Mesendoderm (in vitro differentiated cells): ENCODE data around the gene TMEM14C. TPM values are rescaled to one million over a fixed set of nuclear protein-coding genes. Genes with fewer than 3 reads are reported as not detected.

Experiments
- DNase-seq: peaks from one replicate; pipeline ENCODE4 v3.0.0; 2013
- H2AK5ac ChIP-seq: 2 replicates; pipeline ENCODE4 v1.6.1; 2013; ENCODE audit warnings: low read length, inconsistent platforms
- H2BK120ac ChIP-seq: 2 replicates; pipeline ENCODE4 v1.6.1; 2013; ENCODE audit warnings: low read depth, mild to moderate bottlenecking, low read length, moderate library complexity, mixed read lengths
- H2BK15ac ChIP-seq: replicated peaks from 2 replicates; pipeline ENCODE4 v1.6.1; 2013; ENCODE audit warnings: low read depth, mild to moderate bottlenecking, moderate library complexity
- H2BK5ac ChIP-seq: 2 replicates; pipeline ENCODE4 v1.6.1; 2013; ENCODE audit warnings: low read length, inconsistent platforms
- H3K18ac ChIP-seq: 2 replicates; pipeline ENCODE4 v1.6.1; 2013; ENCODE audit warnings: mild to moderate bottlenecking, low read length, mixed read lengths
- H3K23ac ChIP-seq: one replicate; pipeline ENCODE4 v1.6.1; 2013; ENCODE audit warnings: low read length
- H3K27ac ChIP-seq: 2 replicates; pipeline ENCODE4 v1.5.1; 2013; ENCODE audit warnings: low read depth, mild to moderate bottlenecking, inconsistent platforms, low read length, moderate library complexity
- H3K27me3 ChIP-seq: 2 replicates; pipeline ENCODE4 v1.6.1; 2013; ENCODE audit warnings: low read length, control low read depth, mild to moderate bottlenecking, inconsistent platforms; ENCODE audit not compliant: insufficient read depth, poor library complexity
- H3K36me3 ChIP-seq: 2 replicates; pipeline ENCODE4 v1.6.1; 2013; ENCODE audit warnings: low read length, inconsistent platforms; ENCODE audit not compliant: control insufficient read depth, insufficient read depth
- H3K4ac ChIP-seq: one replicate; pipeline ENCODE4 v1.6.1; 2013; ENCODE audit warnings: low read depth, mild to moderate bottlenecking, low read length, moderate library complexity
- H3K4me1 ChIP-seq: 2 replicates; pipeline ENCODE4 v1.6.1; 2013; ENCODE audit warnings: low read depth, low read length, inconsistent platforms; ENCODE audit not compliant: control insufficient read depth
- H3K4me2 ChIP-seq: 2 replicates; pipeline ENCODE4 v1.6.1; 2013; ENCODE audit warnings: low read length
- H3K4me3 ChIP-seq: 2 replicates; pipeline ENCODE4 v1.5.1; 2013; ENCODE audit warnings: mild to moderate bottlenecking, low read length
- H3K56ac ChIP-seq: one replicate; pipeline ENCODE4 v1.6.1; 2013; ENCODE audit warnings: low read length
- H3K79me1 ChIP-seq: 2 replicates; pipeline ENCODE4 v1.6.1; 2013; ENCODE audit warnings: low read length, inconsistent platforms
- H3K79me2 ChIP-seq: 2 replicates; pipeline ENCODE4 v1.6.1; 2013; ENCODE audit warnings: mild to moderate bottlenecking, low read length; ENCODE audit not compliant: control insufficient read depth, insufficient read depth
- H3K9ac ChIP-seq: 2 replicates; pipeline ENCODE4 v1.6.1; 2013; ENCODE audit warnings: low read length, inconsistent platforms
- H4K5ac ChIP-seq: one replicate; pipeline ENCODE4 v1.6.1; 2013; ENCODE audit warnings: low read length
- H4K8ac ChIP-seq: one replicate; pipeline ENCODE4 v1.6.1; 2013; ENCODE audit warnings: low read depth, mild to moderate bottlenecking, control low read depth, low read length, moderate library complexity
- WGBS: extraction: QIAGEN DNeasy Blood & Tissue Kit; methylation state at CpG from one replicate; pipeline ENCODE4 v1.1.7; 2013; ENCODE audit warnings: low lambda C conversion rate, missing lambda C conversion rate; ENCODE audit not compliant: insufficient coverage; ENCODE audit errors: extremely low coverage; 5-methylcytosine and 5-hydroxymethylcytosine counted together
- polyA plus RNA-seq, 2 experiments: library from polyadenylated mRNA; stranded (reverse); fragments of 200-250 nt; gene quantifications; one replicate each; pipeline ENCODE4 v1.2.3, GENCODE V29; 2013

The TMEM14C gene
- polyA plus RNA-seq (2013, experiment 1 of 2) = 183 TPM
- polyA plus RNA-seq (2013, experiment 2 of 2) = 184 TPM

DNA sequence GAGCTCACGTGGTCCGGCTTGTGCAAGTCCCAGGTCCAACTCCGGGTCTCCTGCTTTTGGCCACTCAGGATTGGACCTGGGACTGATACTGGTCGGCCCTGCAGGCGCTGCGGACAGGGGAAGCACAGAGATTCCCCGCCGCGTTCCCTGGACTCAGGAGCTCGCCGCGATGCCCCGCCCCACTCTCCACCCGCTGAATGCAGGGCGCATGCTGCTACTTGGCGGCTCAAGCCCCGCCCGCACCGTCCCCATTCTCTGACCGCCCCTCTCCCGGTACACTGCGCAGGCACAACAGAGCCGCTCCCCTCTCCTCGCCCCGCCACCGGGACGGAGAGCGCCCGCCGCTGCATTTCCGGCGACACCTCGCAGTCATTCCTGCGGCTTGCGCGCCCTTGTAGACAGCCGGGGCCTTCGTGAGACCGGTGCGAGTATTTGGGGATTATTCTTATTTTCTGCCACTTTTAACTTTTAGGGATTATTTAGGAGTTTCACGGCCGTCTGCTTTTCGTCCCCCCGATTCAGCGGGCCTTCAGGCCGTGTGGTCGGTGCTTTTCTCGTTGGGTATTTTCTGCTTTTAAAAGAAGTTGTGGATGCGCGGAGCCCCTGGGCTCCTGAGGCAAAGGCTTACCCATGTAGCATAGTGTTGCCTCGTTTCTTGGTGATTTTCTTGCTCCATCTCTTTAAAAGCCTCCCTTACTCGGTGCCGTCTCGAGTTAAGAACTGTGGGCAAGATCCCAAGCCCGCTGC, at the start of gene TMEM14C:
TMEM14C (plus strand) TSS at position 251 of the 747 bp plus-strand sequence. CDS start 1,544 bp downstream, outside the sequence.
- Histone ChIP-seq H4K5ac (peak within 1 kb of the TSS; percentile 88), H3K36me3 (no peaks in the 10 kb centered on the region), H3K9ac (peak within 1 kb of the TSS; percentile 93), H3K4me3 (peak within 1 kb of the TSS; percentile 81), H2BK5ac (peak within 1 kb of the TSS; percentile 5), H3K4ac (peak within 1 kb of the TSS; percentile 19), H3K56ac (peak within 1 kb of the TSS; percentile 92), H2AK5ac (no peak within 1 kb of the TSS), H3K79me1 (peaks cover 11% of the 10 kb centered on the region), H3K79me2 (peaks cover 8% of the 10 kb centered on the region), H2BK15ac (no peak within 1 kb of the TSS), H3K27me3 (no peaks in the 10 kb centered on the region), H3K27ac (peak within 1 kb of the TSS; percentile 94), H3K4me1 (peaks cover 6% of the 10 kb centered on the region), H3K18ac (peak within 1 kb of the TSS; percentile 28), H3K4me2 (peak within 1 kb of the TSS; percentile 86), H4K8ac (peak within 1 kb of the TSS; percentile 58), H3K23ac (no peak within 1 kb of the TSS), H2BK120ac (no peak within 1 kb of the TSS)
- DNase-seq = peak; percentile 99
- no CpG with 5 or more reads among the region's 55 CpGs for WGBS

DNA sequence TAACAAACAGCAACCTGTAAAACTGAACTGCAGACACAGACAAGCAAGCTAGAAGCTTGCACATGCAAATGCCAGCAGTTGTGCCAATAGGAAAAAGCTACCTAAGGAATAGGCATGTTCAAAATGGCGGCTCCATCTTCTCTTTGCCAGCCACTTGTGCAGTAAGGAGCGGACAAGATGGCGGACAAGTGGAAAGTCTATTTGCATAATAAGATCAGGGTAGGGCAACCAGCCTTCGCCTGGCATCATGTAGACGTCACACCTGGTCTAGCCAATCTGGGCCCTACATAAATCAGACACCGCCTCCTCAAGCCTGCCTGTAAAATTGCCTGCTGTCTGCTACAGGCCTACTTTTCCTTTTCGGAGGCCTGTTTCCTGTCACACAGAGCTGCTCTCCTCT, 46.5 kb upstream of the TMEM14C start:
- no peak overlapping the region for H3K4me3 ChIP-seq
- no peak for DNase-seq
- no peaks in the 10 kb centered on the region for H3K79me2 ChIP-seq
- no peak overlapping the region for H3K56ac ChIP-seq
- no peak overlapping the region for H4K8ac ChIP-seq
- no CpG with 5 or more reads among the region's 7 CpGs for WGBS
- no peak overlapping the region for H3K27ac ChIP-seq
- H3K9ac ChIP-seq = no peak overlapping the region
- H2BK120ac ChIP-seq = no peak overlapping the region
- no peaks in the 10 kb centered on the region for H3K79me1 ChIP-seq
- H2BK15ac ChIP-seq = no peak overlapping the region
- H3K36me3 ChIP-seq = no peaks in the 10 kb centered on the region
- H3K4me1 ChIP-seq = no peaks in the 10 kb centered on the region
- no peak overlapping the region for H3K4ac ChIP-seq
- H3K27me3 ChIP-seq = no peaks in the 10 kb centered on the region
- H3K18ac ChIP-seq = no peak overlapping the region
- no peak overlapping the region for H2AK5ac ChIP-seq
- no peak overlapping the region for H2BK5ac ChIP-seq
- H3K23ac ChIP-seq = no peak overlapping the region
- no peak overlapping the region for H4K5ac ChIP-seq
- no peak overlapping the region for H3K4me2 ChIP-seq

DNA sequence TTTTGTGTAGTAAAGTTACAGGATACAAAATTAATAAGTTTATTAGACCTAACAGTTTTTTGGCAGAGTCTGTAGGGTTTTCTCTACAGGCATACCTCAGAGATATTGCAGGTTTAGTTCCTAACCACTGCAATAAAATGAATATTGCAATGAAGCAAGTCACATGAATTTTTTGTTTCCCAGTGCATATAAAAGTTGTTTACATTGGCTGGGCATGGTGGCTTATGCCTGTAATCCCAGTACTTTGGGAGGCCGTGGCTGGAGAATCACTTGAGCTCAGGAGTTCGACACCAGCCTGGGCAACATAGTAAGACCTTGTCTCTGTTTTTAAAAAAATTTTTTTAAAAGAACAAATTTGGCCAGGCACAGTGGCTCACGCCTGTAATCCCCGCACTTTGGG, 44.4 kb upstream of the TMEM14C start:
- no peak overlapping the region for H3K18ac ChIP-seq
- H3K4ac ChIP-seq = no peak overlapping the region
- no peak overlapping the region for H3K9ac ChIP-seq
- H2AK5ac ChIP-seq = no peak overlapping the region
- no peak overlapping the region for H3K4me3 ChIP-seq
- no peaks in the 10 kb centered on the region for H3K79me1 ChIP-seq
- no peak overlapping the region for H3K23ac ChIP-seq
- no peak overlapping the region for H2BK15ac ChIP-seq
- no peaks in the 10 kb centered on the region for H3K79me2 ChIP-seq
- no peak overlapping the region for H3K27ac ChIP-seq
- H4K5ac ChIP-seq = no peak overlapping the region
- no peak overlapping the region for H2BK120ac ChIP-seq
- no peak overlapping the region for H2BK5ac ChIP-seq
- H3K4me1 ChIP-seq = peaks cover 2% of the 10 kb centered on the region
- H3K56ac ChIP-seq = no peak overlapping the region
- H3K4me2 ChIP-seq = no peak overlapping the region
- H3K36me3 ChIP-seq = no peaks in the 10 kb centered on the region
- no peaks in the 10 kb centered on the region for H3K27me3 ChIP-seq
- WGBS = no CpG with 5 or more reads among the region's 4 CpGs
- no peak for DNase-seq
- no peak overlapping the region for H4K8ac ChIP-seq

DNA sequence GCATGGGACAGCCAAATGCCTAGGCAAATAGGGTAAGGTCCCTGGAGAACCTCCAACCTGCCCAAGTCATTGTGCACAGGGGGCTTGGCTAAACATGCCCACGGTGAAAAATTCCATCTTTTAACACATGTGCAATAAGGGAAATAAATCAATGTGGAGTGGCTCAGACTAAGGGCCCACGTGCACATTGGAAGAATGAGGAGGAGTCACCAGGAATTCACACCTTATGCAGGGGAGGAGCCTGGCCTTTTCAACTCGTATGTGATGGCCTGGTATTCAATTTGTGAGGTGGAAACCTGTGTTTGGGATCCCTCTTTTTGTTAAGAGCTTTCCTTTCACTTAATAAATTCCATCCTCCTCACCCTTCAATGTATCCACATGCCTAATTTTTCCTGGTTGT, 41.1 kb upstream of the TMEM14C start:
- H3K4me3 ChIP-seq = no peak overlapping the region
- H3K56ac ChIP-seq = no peak overlapping the region
- H2AK5ac ChIP-seq = no peak overlapping the region
- H3K4me1 ChIP-seq = peaks cover 2% of the 10 kb centered on the region
- H2BK15ac ChIP-seq = peak overlapping the region; percentile 11
- H3K23ac ChIP-seq = no peak overlapping the region
- H2BK5ac ChIP-seq = no peak overlapping the region
- H3K4me2 ChIP-seq = no peak overlapping the region
- H3K36me3 ChIP-seq = no peaks in the 10 kb centered on the region
- WGBS = no CpG with 5 or more reads among the region's 3 CpGs
- H3K4ac ChIP-seq = no peak overlapping the region
- H3K79me1 ChIP-seq = no peaks in the 10 kb centered on the region
- H3K18ac ChIP-seq = no peak overlapping the region
- peak overlapping the region; percentile 48 for H3K27ac ChIP-seq
- H3K9ac ChIP-seq = no peak overlapping the region
- H4K5ac ChIP-seq = no peak overlapping the region
- H4K8ac ChIP-seq = no peak overlapping the region
- H3K79me2 ChIP-seq = no peaks in the 10 kb centered on the region
- DNase-seq = peak; percentile 54
- no peaks in the 10 kb centered on the region for H3K27me3 ChIP-seq
- H2BK120ac ChIP-seq = no peak overlapping the region

DNA sequence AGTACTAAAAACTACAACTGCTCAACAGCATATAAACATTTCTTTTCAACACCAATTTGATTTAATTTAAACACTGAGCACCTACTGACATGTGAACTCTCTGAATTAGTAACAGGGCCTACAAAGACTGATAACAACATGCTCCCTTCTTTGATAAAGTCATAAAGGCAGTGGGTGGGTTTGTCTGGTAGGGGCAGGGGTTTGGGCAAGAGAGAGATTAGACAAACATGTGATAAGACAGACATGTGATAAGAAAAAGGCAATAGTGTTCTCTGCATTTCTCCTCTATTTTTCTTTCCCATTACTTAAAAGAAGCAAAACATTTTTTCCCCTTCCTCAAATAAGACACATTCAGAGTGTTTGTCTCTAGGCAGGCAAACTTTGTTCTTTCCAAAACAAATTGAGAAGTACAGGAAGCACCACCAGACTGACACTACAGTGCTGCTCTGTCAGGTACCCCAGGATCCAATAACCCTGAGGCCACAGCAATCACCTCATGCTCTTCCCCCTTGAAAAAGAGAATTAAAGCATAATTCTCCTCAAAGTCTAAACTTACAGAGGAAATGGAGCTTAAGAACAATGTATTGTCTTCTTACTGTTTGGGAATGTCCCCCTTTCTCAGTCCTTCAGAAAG, 40.4 kb upstream of the TMEM14C start:
- Histone ChIP-seq H3K23ac (no peak overlapping the region), H3K79me1 (no peaks in the 10 kb centered on the region), H3K4me3 (no peak overlapping the region), H4K5ac (no peak overlapping the region), H2BK5ac (no peak overlapping the region), H3K27ac (peak overlapping the region; percentile 2), H3K79me2 (no peaks in the 10 kb centered on the region), H3K4ac (no peak overlapping the region), H4K8ac (no peak overlapping the region), H3K36me3 (no peaks in the 10 kb centered on the region), H3K9ac (no peak overlapping the region), H2AK5ac (no peak overlapping the region), H3K56ac (no peak overlapping the region), H3K4me1 (peaks cover 2% of the 10 kb centered on the region), H3K18ac (no peak overlapping the region), H3K4me2 (no peak overlapping the region), H3K27me3 (no peaks in the 10 kb centered on the region), H2BK15ac (no peak overlapping the region), H2BK120ac (peak overlapping the region; percentile 73)
- peak; percentile 71 for DNase-seq
